HG02759 (cell line): ENCODE results near the gene NUMBL.
"Not testable (repeated sequence)": the region's sequence is repeated elsewhere in the genome, so short reads cannot be mapped to it uniquely, and the experiment has no call there.

Source experiments
- ATAC-seq: cut with Tn5 transposase; IDR thresholded peaks from one replicate; pipeline ENCODE4 v1.9.1; 2021; ENCODE audit warnings: mild to moderate bottlenecking, moderate library complexity; ENCODE audit not compliant: unreplicated experiment

Gene NUMBL

GRCh38 chr19:40690050-40690692, at the start of gene NUMBL:
TSS of gene NUMBL (minus strand) at chr19:40690651. CDS start at chr19:40690483, 168 bp downstream.
- ATAC-seq, result peak; percentile 38

- ATAC-seq, result no peak
These were observed 48.8 kb upstream of the NUMBL start for GRCh38 chr19:40739030-40739839.

- no peak for ATAC-seq
These were observed 46.7 kb upstream of the NUMBL start for GRCh38 chr19:40737102-40737644.

- ATAC-seq, result no peak
These were observed 46.2 kb upstream of the NUMBL start for GRCh38 chr19:40736661-40737060.

- no peak for ATAC-seq
These were observed 44.7 kb upstream of the NUMBL start for GRCh38 chr19:40735013-40735771.

GRCh38 chr19:40733149-40733548, 42.7 kb upstream of the NUMBL start:
- ATAC-seq, result no peak

GRCh38 chr19:40732304-40732703, 41.9 kb upstream of the NUMBL start:
- not testable (repeated sequence) for ATAC-seq

GRCh38 chr19:40730065-40730464, 39.6 kb upstream of the NUMBL start:
- ATAC-seq, result not testable (repeated sequence)

- no peak for ATAC-seq
These were observed 35.8 kb upstream of the NUMBL start for GRCh38 chr19:40726279-40726678.

- ATAC-seq, result no peak
These were observed 34.4 kb upstream of the NUMBL start for GRCh38 chr19:40724855-40725254.

- ATAC-seq, result no peak
These were observed 33.9 kb upstream of the NUMBL start for GRCh38 chr19:40724315-40724714.

GRCh38 chr19:40723661-40724254, 33.3 kb upstream of the NUMBL start:
- ATAC-seq, result no peak

GRCh38 chr19:40721936-40722661, 31.6 kb upstream of the NUMBL start:
- no peak for ATAC-seq

GRCh38 chr19:40721140-40721486, 30.7 kb upstream of the NUMBL start:
- no peak for ATAC-seq

- no peak for ATAC-seq
These were observed 29.0 kb upstream of the NUMBL start for GRCh38 chr19:40719414-40719894.

- no peak for ATAC-seq
These were observed 28.4 kb upstream of the NUMBL start for GRCh38 chr19:40718774-40719391.

GRCh38 chr19:40717880-40718773, 27.7 kb upstream of the NUMBL start:
- no peak for ATAC-seq

GRCh38 chr19:40717325-40717879, 27.0 kb upstream of the NUMBL start:
- ATAC-seq, result no peak
